Measurements from ENCODE around the gene MRE11. TPM values are rescaled to one million over a fixed set of nuclear protein-coding genes. Genes with fewer than 3 reads are reported as not detected.
"Not testable (repeated sequence)": the region's sequence is repeated elsewhere in the genome, so short reads cannot be mapped to it uniquely, and the experiment has no call there.

MRE11 gene
- total RNA-seq, 2 experiments from 2014 or later: 42.6 to 62.1 TPM

- intact Hi-C loops (cut with micrococcal nuclease; ENCODE audit: unreplicated experiment): no loop called here
- no peak overlapping the region for H3K4me3 ChIP-seq (ENCODE audit: low read depth, low read length, poor library complexity, severe bottlenecking)
- POLR2A ChIA-PET: interaction anchor here (0.6 kb wide), 1 partner anchor 376 kb away, joined by 3 read pairs; no protein-coding TSS in a partner anchor
- CTCF ChIA-PET (ENCODE audit: unreplicated experiment): no interaction called here
- no peaks in the 10 kb centered on the region for H4K20me1 ChIP-seq (ENCODE audit: insufficient read depth, low read length)
- no peaks in the 10 kb centered on the region for H3K9me2 ChIP-seq (ENCODE audit: insufficient read depth, low read length)
- no peaks in the 10 kb centered on the region for H3K9me3 ChIP-seq (ENCODE audit: low read length)
- BruUV-seq (replicated peaks): no TSS peak
- no peak for TF ChIP-seq EZH2phosphoT487 (IDR thresholded peaks at IDR 0.05; ENCODE audit: borderline replicate concordance, low read depth, low read length)
- TF ChIP-seq CTCF (conservative IDR thresholded peaks at IDR 0.05; ENCODE audit: low read length): no peak
- H2AFZ ChIP-seq (ENCODE audit: low read length): no peak overlapping the region
- no peak for DNase-seq (ENCODE audit: low spot score)
- H3K79me2 ChIP-seq (ENCODE audit: insufficient read depth, low read depth, low read length): no peaks in the 10 kb centered on the region
- H3K27ac ChIP-seq (ENCODE audit: low read depth, low read length, poor library complexity, severe bottlenecking): no peak overlapping the region
- H3K4me1 ChIP-seq (ENCODE audit: insufficient read depth, low read length, poor library complexity, severe bottlenecking): no peaks in the 10 kb centered on the region
- no peak overlapping the region for H3K4me2 ChIP-seq (ENCODE audit: low read length)
- H3K36me3 ChIP-seq (ENCODE audit: insufficient read depth, low read length): no peaks in the 10 kb centered on the region
These were observed 95.5 kb downstream of the MRE11 start for GRCh38 chr11:94398101-94398500.

- no peak for DNase-seq (ENCODE audit: low spot score)
- intact Hi-C loops (cut with micrococcal nuclease; ENCODE audit: unreplicated experiment): no loop called here
- Histone ChIP-seq H3K9me2 (ENCODE audit: insufficient read depth, low read length) (no peaks in the 10 kb centered on the region), H3K79me2 (ENCODE audit: insufficient read depth, low read depth, low read length) (no peaks in the 10 kb centered on the region), H4K20me1 (ENCODE audit: insufficient read depth, low read length) (no peaks in the 10 kb centered on the region), H3K4me2 (ENCODE audit: low read length) (no peak overlapping the region), H3K9me3 (ENCODE audit: low read length) (no peaks in the 10 kb centered on the region), H3K36me3 (ENCODE audit: insufficient read depth, low read length) (no peaks in the 10 kb centered on the region), H3K27ac (ENCODE audit: low read depth, low read length, poor library complexity, severe bottlenecking) (no peak overlapping the region), H2AFZ (ENCODE audit: low read length) (no peak overlapping the region), H3K4me1 (ENCODE audit: insufficient read depth, low read length, poor library complexity, severe bottlenecking) (no peaks in the 10 kb centered on the region), H3K4me3 (ENCODE audit: low read depth, low read length, poor library complexity, severe bottlenecking) (no peak overlapping the region)
- BruUV-seq (replicated peaks): no TSS peak
- CTCF ChIA-PET (ENCODE audit: unreplicated experiment): no interaction called here
- no peak for TF ChIP-seq EZH2phosphoT487 (IDR thresholded peaks at IDR 0.05; ENCODE audit: borderline replicate concordance, low read depth, low read length)
- TF ChIP-seq CTCF (conservative IDR thresholded peaks at IDR 0.05; ENCODE audit: low read length): no peak
- POLR2A ChIA-PET: no interaction called here
These were observed 97.4 kb downstream of the MRE11 start for GRCh38 chr11:94396282-94396681.

- CTCF ChIA-PET (ENCODE audit: unreplicated experiment); H3K79me2 ChIP-seq (ENCODE audit: insufficient read depth, low read depth, low read length); H3K4me3 ChIP-seq (ENCODE audit: low read depth, low read length, poor library complexity, severe bottlenecking); H4K20me1 ChIP-seq (ENCODE audit: insufficient read depth, low read length); H3K9me2 ChIP-seq (ENCODE audit: insufficient read depth, low read length); H3K9me3 ChIP-seq (ENCODE audit: low read length); BruUV-seq (replicated peaks); H3K4me2 ChIP-seq (ENCODE audit: low read length); intact Hi-C loops (cut with micrococcal nuclease; ENCODE audit: unreplicated experiment); H3K4me1 ChIP-seq (ENCODE audit: insufficient read depth, low read length, poor library complexity, severe bottlenecking); DNase-seq (ENCODE audit: low spot score); H2AFZ ChIP-seq (ENCODE audit: low read length); H3K27ac ChIP-seq (ENCODE audit: low read depth, low read length, poor library complexity, severe bottlenecking); POLR2A ChIA-PET; H3K36me3 ChIP-seq (ENCODE audit: insufficient read depth, low read length): not testable (repeated sequence)
These were observed 101.7 kb downstream of the MRE11 start for GRCh38 chr11:94391937-94392336.

Measured in OCI-LY7 (cell line).